Endothelial cell (in vitro differentiated cells): ENCODE data around the gene NEGR1. TPM values are rescaled to one million over a fixed set of nuclear protein-coding genes. Genes with fewer than 3 reads are reported as not detected.

Source experiments
- DNase-seq: peaks from one replicate; pipeline ENCODE4 v3.0.0; 2021; ENCODE audit warnings: low spot score
- H3K27ac Mint-ChIP-seq: one replicate; pipeline ENCODE4 v1.8.0; 2021; ENCODE audit warnings: mixed read lengths, inconsistent platforms; ENCODE audit not compliant: unreplicated experiment
- H3K27me3 Mint-ChIP-seq: one replicate; pipeline ENCODE4 v1.8.0; 2021; ENCODE audit warnings: mild to moderate bottlenecking, moderate library complexity, mixed read lengths, inconsistent platforms; ENCODE audit not compliant: unreplicated experiment
- H3K36me3 Mint-ChIP-seq: one replicate; pipeline ENCODE4 v1.8.0; 2021; ENCODE audit warnings: mild to moderate bottlenecking, low read depth, mixed read lengths, inconsistent platforms; ENCODE audit not compliant: unreplicated experiment
- H3K4me1 Mint-ChIP-seq: one replicate; pipeline ENCODE4 v1.8.0; 2021; ENCODE audit warnings: mild to moderate bottlenecking, mixed read lengths, inconsistent platforms; ENCODE audit not compliant: unreplicated experiment
- H3K4me3 Mint-ChIP-seq: one replicate; pipeline ENCODE4 v1.8.0; 2021; ENCODE audit warnings: mild to moderate bottlenecking, mixed read lengths, inconsistent platforms; ENCODE audit not compliant: unreplicated experiment
- H3K9me3 Mint-ChIP-seq: one replicate; pipeline ENCODE4 v1.8.0; 2021; ENCODE audit warnings: mixed read lengths, inconsistent platforms; ENCODE audit not compliant: unreplicated experiment
- CTCF ChIP-seq: fragments of 200-600 bp; sonication (generic); IDR thresholded peaks from one replicate; pipeline ENCODE4 v1.5.0; 2021; ENCODE audit warnings: antibody characterized with exemption; ENCODE audit not compliant: unreplicated experiment
- total RNA-seq: library from RNA; stranded (reverse); fragmentation: NEBNext Ultra II Directional; extraction: Animal tissue kit (Norgen Biotek cat#: 25700); gene quantifications from one replicate; pipeline ENCODE4 v1.2.1, GENCODE V29; 2021; ENCODE audit not compliant: unreplicated experiment

The NEGR1 gene
- total RNA-seq, 1 donor from 2014 or later, result 2.9 TPM

GRCh38 chr1:71930511-71930910 is 351.8 kb downstream of the NEGR1 start:
- Mint-ChIP-seq H3K36me3 (no peaks in the 10 kb centered on the region), H3K9me3 (no peaks in the 10 kb centered on the region), H3K4me1 (no peaks in the 10 kb centered on the region), H3K4me3 (no peak overlapping the region), H3K27me3 (no peaks in the 10 kb centered on the region), H3K27ac (no peak overlapping the region)
- no peak for DNase-seq
- no peak for TF ChIP-seq CTCF

GRCh38 chr1:71921935-71922559 is 360.3 kb downstream of the NEGR1 start:
- no peaks in the 10 kb centered on the region for H3K36me3 Mint-ChIP-seq
- no peak for TF ChIP-seq CTCF
- no peaks in the 10 kb centered on the region for H3K4me1 Mint-ChIP-seq
- H3K4me3 Mint-ChIP-seq, result no peak overlapping the region
- H3K27ac Mint-ChIP-seq, result no peak overlapping the region
- DNase-seq, result no peak
- no peaks in the 10 kb centered on the region for H3K9me3 Mint-ChIP-seq
- peaks cover 3% of the 10 kb centered on the region for H3K27me3 Mint-ChIP-seq

GRCh38 chr1:71921204-71921603 is 361.1 kb downstream of the NEGR1 start:
- Mint-ChIP-seq H3K27ac (no peak overlapping the region), H3K4me3 (no peak overlapping the region), H3K27me3 (peaks cover 3% of the 10 kb centered on the region), H3K4me1 (no peaks in the 10 kb centered on the region), H3K36me3 (no peaks in the 10 kb centered on the region), H3K9me3 (no peaks in the 10 kb centered on the region)
- DNase-seq, result no peak
- TF ChIP-seq CTCF, result no peak

GRCh38 chr1:71920556-71920955 is 361.8 kb downstream of the NEGR1 start:
- no peak for TF ChIP-seq CTCF
- Mint-ChIP-seq H3K27ac (no peak overlapping the region), H3K27me3 (peaks cover 3% of the 10 kb centered on the region), H3K4me3 (no peak overlapping the region), H3K36me3 (no peaks in the 10 kb centered on the region), H3K4me1 (no peaks in the 10 kb centered on the region), H3K9me3 (no peaks in the 10 kb centered on the region)
- no peak for DNase-seq

- no peak for DNase-seq
- Mint-ChIP-seq H3K36me3 (no peaks in the 10 kb centered on the region), H3K27ac (no peak overlapping the region), H3K27me3 (peaks cover 3% of the 10 kb centered on the region), H3K9me3 (no peaks in the 10 kb centered on the region), H3K4me3 (no peak overlapping the region), H3K4me1 (no peaks in the 10 kb centered on the region)
- no peak for TF ChIP-seq CTCF
Observed at GRCh38 chr1:71919811-71920509, 362.4 kb downstream of the NEGR1 start.
